OCI-LY7 (cell line): ENCODE results near the gene SERPINE2. TPM values are rescaled to one million over a fixed set of nuclear protein-coding genes. Genes with fewer than 3 reads are reported as not detected.

Source experiments
- BruUV-seq: library from RNA; stranded (reverse); fragments of 400-500 nt; replicated peaks from 2 replicates; lab custom pipeline; 2021; lab: Mats Ljungman, UMichigan
- CTCF ChIA-PET: fragments of 300-600 bp; sonication (Branson Sonifier 250); formaldehyde crosslinking; loops from one replicate; lab custom pipeline; 2022; ENCODE audit warnings: antibody characterized with exemption; ENCODE audit not compliant: unreplicated experiment; lab: Charles Lee
- POLR2A ChIA-PET: fragments of 300-600 bp; sonication (Branson Sonifier 250); formaldehyde crosslinking; loops from one replicate; lab custom pipeline; 2022; ENCODE audit warnings: antibody characterized with exemption; lab: Charles Lee
- DNase-seq: peaks from one replicate; pipeline ENCODE4 v3.0.0-alpha.2; 2015; ENCODE audit warnings: low spot score
- H2AFZ ChIP-seq: fragments of 200-600 bp; sonication (generic), shearing (Covaris generic); 2 replicates; pipeline ENCODE4 v1.6.1; 2014; ENCODE audit warnings: mild to moderate bottlenecking, antibody characterized with exemption, low read length, moderate library complexity
- H3K27ac ChIP-seq: fragments of 200-600 bp; sonication (generic); 2 replicates; pipeline ENCODE4 v1.5.1; 2014; ENCODE audit warnings: mixed run types, low read depth, mild to moderate bottlenecking, moderate library complexity, low read length, inconsistent platforms; ENCODE audit not compliant: poor library complexity, severe bottlenecking
- H3K36me3 ChIP-seq: fragments of 200-600 bp; sonication (generic); 2 replicates; pipeline ENCODE4 v1.6.1; 2014; ENCODE audit warnings: mild to moderate bottlenecking, antibody characterized with exemption, low read length, moderate library complexity, mixed read lengths; ENCODE audit not compliant: insufficient read depth
- H3K4me1 ChIP-seq: fragments of 200-600 bp; sonication (generic); 2 replicates; pipeline ENCODE4 v1.5.1; 2014; ENCODE audit warnings: mild to moderate bottlenecking, low read length; ENCODE audit not compliant: insufficient read depth, poor library complexity, severe bottlenecking
- H3K4me2 ChIP-seq: fragments of 200-600 bp; sonication (generic); 2 replicates; pipeline ENCODE4 v1.6.1; 2014; ENCODE audit warnings: mild to moderate bottlenecking, low read length
- H3K4me3 ChIP-seq: fragments of 200-600 bp; sonication (generic); 2 replicates; pipeline ENCODE4 v1.5.1; 2014; ENCODE audit warnings: mild to moderate bottlenecking, low read depth, low read length; ENCODE audit not compliant: poor library complexity, severe bottlenecking
- H3K79me2 ChIP-seq: fragments of 200-600 bp; sonication (generic); 2 replicates; pipeline ENCODE4 v1.6.1; 2016; ENCODE audit warnings: low read depth, mild to moderate bottlenecking, low read length, moderate library complexity, mixed read lengths; ENCODE audit not compliant: insufficient read depth
- H3K9me2 ChIP-seq: fragments of 200-600 bp; sonication (generic); 2 replicates; pipeline ENCODE4 v1.6.1; 2016; ENCODE audit warnings: mild to moderate bottlenecking, low read length, mixed read lengths; ENCODE audit not compliant: insufficient read depth
- H3K9me3 ChIP-seq: fragments of 200-600 bp; sonication (generic); 2 replicates; pipeline ENCODE4 v1.6.1; 2014; ENCODE audit warnings: mild to moderate bottlenecking, mixed run types, low read length, mixed read lengths
- H4K20me1 ChIP-seq: fragments of 200-600 bp; sonication (generic); 2 replicates; pipeline ENCODE4 v1.6.1; 2014; ENCODE audit warnings: mild to moderate bottlenecking, antibody characterized with exemption, low read length, moderate library complexity, mixed read lengths; ENCODE audit not compliant: insufficient read depth
- CTCF ChIP-seq: fragments of 200-600 bp; sonication (generic); conservative IDR thresholded peaks from 2 replicates; pipeline ENCODE4 v1.5.1; 2014; ENCODE audit warnings: mild to moderate bottlenecking, antibody characterized with exemption, low read length, moderate library complexity, mixed read lengths
- EZH2phosphoT487 ChIP-seq: fragments of 200-600 bp; sonication (generic); IDR thresholded peaks from 2 replicates; pipeline ENCODE4 v1.6.1; 2018; ENCODE audit warnings: low read depth, borderline replicate concordance, mild to moderate bottlenecking, mixed run types, antibody characterized with exemption, low read length, moderate library complexity, mixed read lengths
- intact Hi-C: fragments of 100-400 bp; cut with micrococcal nuclease; formaldehyde crosslinking; loops from one replicate; pipeline ENCODE4 v1.10.0; 2022; ENCODE audit not compliant: unreplicated experiment
- total RNA-seq, 2 experiments: library from RNA; depleted of rRNA in 1 of 2; stranded (reverse); fragments of >200 nt in 1 of 2; shearing (Covaris generic) in 1 of 2; gene quantifications; 2 replicates each; pipeline ENCODE4 v1.2.3, GENCODE V29; 2014 to 2022

SERPINE2 gene
- total RNA-seq, 2 experiments from 2014 or later: not detected

- ChIA-PET CTCF (no interaction called here), POLR2A (no interaction called here)
- TF ChIP-seq CTCF: no peak
- Histone ChIP-seq H3K9me3 (no peaks in the 10 kb centered on the region), H2AFZ (no peak overlapping the region), H3K36me3 (no peaks in the 10 kb centered on the region), H4K20me1 (no peaks in the 10 kb centered on the region), H3K27ac (no peak overlapping the region), H3K4me1 (peaks cover 11% of the 10 kb centered on the region), H3K4me3 (no peak overlapping the region), H3K4me2 (no peak overlapping the region), H3K9me2 (no peaks in the 10 kb centered on the region), H3K79me2 (no peaks in the 10 kb centered on the region)
- intact Hi-C loops: no loop called here
- no peak for DNase-seq
- no TSS peak for BruUV-seq
These were observed 9.2 kb downstream of the SERPINE2 start for GRCh38 chr2:224029876-224030275.

DNA sequence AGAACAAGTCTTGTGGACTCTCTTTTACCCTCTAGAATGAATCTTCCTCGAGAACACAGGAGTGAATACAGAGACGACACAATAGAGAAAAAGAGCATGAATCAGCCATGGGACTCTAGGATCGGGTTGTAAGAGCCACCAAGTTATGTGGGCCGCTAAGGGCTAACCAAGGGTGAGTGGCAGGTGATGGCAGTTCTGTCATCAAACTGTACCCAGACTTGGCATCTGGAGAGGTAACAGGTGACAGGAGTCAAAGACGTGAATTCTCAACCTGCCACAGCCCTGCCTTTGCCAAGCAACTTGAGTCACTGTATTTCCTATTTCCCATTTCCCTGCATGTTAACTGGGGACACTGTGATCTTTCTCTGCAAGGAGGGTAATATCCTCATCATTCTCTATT is 11.2 kb downstream of the SERPINE2 start:
- Histone ChIP-seq H3K79me2 (no peaks in the 10 kb centered on the region), H3K9me3 (no peaks in the 10 kb centered on the region), H3K36me3 (no peaks in the 10 kb centered on the region), H3K4me1 (peaks cover 11% of the 10 kb centered on the region), H3K4me3 (no peak overlapping the region), H4K20me1 (no peaks in the 10 kb centered on the region), H3K9me2 (no peaks in the 10 kb centered on the region), H3K4me2 (no peak overlapping the region), H3K27ac (no peak overlapping the region), H2AFZ (no peak overlapping the region)
- no peak for DNase-seq
- no TSS peak for BruUV-seq
- ChIA-PET CTCF (no interaction called here), POLR2A (no interaction called here)
- intact Hi-C loops: no loop called here
- TF ChIP-seq EZH2phosphoT487 (no peak), CTCF (no peak)

DNA sequence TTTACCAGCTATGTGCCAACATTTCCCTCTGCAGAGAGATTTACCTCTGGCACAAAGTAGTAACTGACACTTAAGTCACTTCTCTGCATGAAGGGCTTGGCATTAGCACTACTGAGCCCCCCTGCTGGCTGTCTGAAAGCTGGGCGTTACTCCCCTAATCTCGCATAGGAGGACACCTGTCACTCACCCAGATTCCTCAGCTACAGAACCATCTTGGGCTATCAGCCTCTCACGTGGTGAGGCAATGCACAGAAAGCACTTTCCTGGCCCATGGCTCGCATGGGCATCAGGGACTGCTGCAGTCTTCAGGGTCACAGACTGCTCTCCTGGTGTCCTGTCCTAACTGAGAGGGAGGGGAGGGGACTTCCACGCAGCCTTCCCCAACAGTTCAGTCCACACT is 12.0 kb downstream of the SERPINE2 start:
- Histone ChIP-seq H3K4me3 (no peak overlapping the region), H3K27ac (no peak overlapping the region), H3K4me1 (peaks cover 11% of the 10 kb centered on the region), H3K36me3 (no peaks in the 10 kb centered on the region), H3K9me2 (no peaks in the 10 kb centered on the region), H3K9me3 (no peaks in the 10 kb centered on the region), H4K20me1 (no peaks in the 10 kb centered on the region), H3K4me2 (no peak overlapping the region), H2AFZ (no peak overlapping the region), H3K79me2 (no peaks in the 10 kb centered on the region)
- no TSS peak for BruUV-seq
- TF ChIP-seq EZH2phosphoT487 (no peak), CTCF (no peak)
- intact Hi-C loops: no loop called here
- CTCF ChIA-PET: no interaction called here
- DNase-seq: no peak
- POLR2A ChIA-PET: no interaction called here
